Body of pancreas (tissue), 4 donors: Measurements from ENCODE around the gene COPS3.

ENCODE experiments used
- POLR2A ChIP-seq, 3 donors: fragments of 450-650 bp; IDR thresholded peaks; one replicate each; pipeline ENCODE4 v1.6.1; 2016; ENCODE audit warnings: antibody characterized with exemption in 3 of 3, mild to moderate bottlenecking in 2 of 3
- TF ChIP-seq, protein P1 (sequence below), 7 experiments: fragments of 450-650 bp in 4 of 7; fragments of 200-600 bp in 3 of 7; sonication (generic) in 3 of 7; IDR thresholded peaks; one replicate each; pipeline ENCODE4 v1.5.1; 2016 to 2019; ENCODE audit warnings: antibody characterized with exemption in 7 of 7

DNA sequence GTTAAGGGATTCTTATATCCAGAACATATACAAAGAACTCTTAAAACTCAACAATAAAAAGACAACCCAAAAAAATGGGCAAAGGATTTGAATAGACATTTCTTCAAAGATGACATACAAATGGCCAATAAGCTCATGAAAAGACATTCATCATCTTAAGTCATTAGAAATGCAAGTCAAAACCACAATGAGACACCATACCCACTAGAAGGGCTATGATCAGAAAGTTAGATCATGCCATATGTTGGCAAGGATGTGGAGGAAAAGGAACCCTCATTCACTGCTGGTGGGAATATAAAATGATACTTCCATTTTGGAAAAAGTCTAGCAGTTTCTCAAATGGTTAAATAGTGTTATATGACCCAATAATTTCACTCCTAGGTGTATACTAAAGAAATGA is 84.3 kb downstream of the COPS3 start:
- TF ChIP-seq, protein P1, sequence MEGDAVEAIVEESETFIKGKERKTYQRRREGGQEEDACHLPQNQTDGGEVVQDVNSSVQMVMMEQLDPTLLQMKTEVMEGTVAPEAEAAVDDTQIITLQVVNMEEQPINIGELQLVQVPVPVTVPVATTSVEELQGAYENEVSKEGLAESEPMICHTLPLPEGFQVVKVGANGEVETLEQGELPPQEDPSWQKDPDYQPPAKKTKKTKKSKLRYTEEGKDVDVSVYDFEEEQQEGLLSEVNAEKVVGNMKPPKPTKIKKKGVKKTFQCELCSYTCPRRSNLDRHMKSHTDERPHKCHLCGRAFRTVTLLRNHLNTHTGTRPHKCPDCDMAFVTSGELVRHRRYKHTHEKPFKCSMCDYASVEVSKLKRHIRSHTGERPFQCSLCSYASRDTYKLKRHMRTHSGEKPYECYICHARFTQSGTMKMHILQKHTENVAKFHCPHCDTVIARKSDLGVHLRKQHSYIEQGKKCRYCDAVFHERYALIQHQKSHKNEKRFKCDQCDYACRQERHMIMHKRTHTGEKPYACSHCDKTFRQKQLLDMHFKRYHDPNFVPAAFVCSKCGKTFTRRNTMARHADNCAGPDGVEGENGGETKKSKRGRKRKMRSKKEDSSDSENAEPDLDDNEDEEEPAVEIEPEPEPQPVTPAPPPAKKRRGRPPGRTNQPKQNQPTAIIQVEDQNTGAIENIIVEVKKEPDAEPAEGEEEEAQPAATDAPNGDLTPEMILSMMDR (IDR thresholded peaks at IDR 0.05): no peak
- TF ChIP-seq POLR2A (IDR thresholded peaks at IDR 0.05): no peak
